HG03060 (cell line): ENCODE measurements around the gene TLL1.

Experiments
- ATAC-seq: cut with Tn5 transposase; IDR thresholded peaks from one replicate; pipeline ENCODE4 v1.9.1; 2021; ENCODE audit warnings: low read depth, moderate number of reproducible peaks; ENCODE audit not compliant: unreplicated experiment

Gene TLL1

GRCh38 chr4:165970703-165971420 is 97.8 kb downstream of the TLL1 start:
- ATAC-seq, result no peak

GRCh38 chr4:165971446-165971845 is 98.4 kb downstream of the TLL1 start:
- no peak for ATAC-seq

- no peak for ATAC-seq
Observed at GRCh38 chr4:165971933-165972332, 98.9 kb downstream of the TLL1 start.

GRCh38 chr4:165972747-165973146 is 99.7 kb downstream of the TLL1 start:
- no peak for ATAC-seq

GRCh38 chr4:165982934-165983333 is 109.9 kb downstream of the TLL1 start:
- no peak for ATAC-seq

GRCh38 chr4:165986956-165987698 is 114.1 kb downstream of the TLL1 start:
- no peak for ATAC-seq

GRCh38 chr4:165991325-165992180 is 118.5 kb downstream of the TLL1 start:
- ATAC-seq, result no peak

- ATAC-seq, result no peak
Observed at GRCh38 chr4:165992283-165992682, 119.2 kb downstream of the TLL1 start.

GRCh38 chr4:165994701-165995100 is 121.7 kb downstream of the TLL1 start:
- no peak for ATAC-seq

- ATAC-seq, result no peak
Observed at GRCh38 chr4:166003811-166004210, 130.8 kb downstream of the TLL1 start.

GRCh38 chr4:166006217-166006616 is 133.2 kb downstream of the TLL1 start:
- no peak for ATAC-seq

- ATAC-seq, result no peak
Observed at GRCh38 chr4:166008510-166008909, 135.5 kb downstream of the TLL1 start.

- ATAC-seq, result no peak
Observed at GRCh38 chr4:166012129-166013030, 139.3 kb downstream of the TLL1 start.

GRCh38 chr4:166014411-166014810 is 141.4 kb downstream of the TLL1 start:
- ATAC-seq, result no peak

- ATAC-seq, result no peak
Observed at GRCh38 chr4:166017804-166018203, 144.8 kb downstream of the TLL1 start.

- ATAC-seq, result no peak
Observed at GRCh38 chr4:166019441-166020220, 146.6 kb downstream of the TLL1 start.

GRCh38 chr4:166021617-166022016 is 148.6 kb downstream of the TLL1 start:
- ATAC-seq, result no peak

GRCh38 chr4:166034965-166035364 is 161.9 kb downstream of the TLL1 start:
- ATAC-seq, result no peak

GRCh38 chr4:166039822-166040221 is 166.8 kb downstream of the TLL1 start:
- ATAC-seq, result no peak
